Activated CD4-positive, CD25-positive, alpha-beta regulatory T cell treated with anti-CD3 and anti-CD28 coated beads, Interleukin-2, amount 50 U/mL, for 24 hours (primary cell): ENCODE measurements around the gene TEPSIN.

Experiments
- ATAC-seq, 2 donors: fragments of 150-1000 bp; cut with Tn5 transposase; one replicate each; pipeline ENCODE4 v1.10.0; 2021; ENCODE audit warnings: mild to moderate bottlenecking in 1 of 2, moderate library complexity in 1 of 2

Gene TEPSIN

GRCh38 chr17:81219476-81220180 lies 19.2 kb downstream of the TEPSIN start:
- ATAC-seq, result no peak

DNA sequence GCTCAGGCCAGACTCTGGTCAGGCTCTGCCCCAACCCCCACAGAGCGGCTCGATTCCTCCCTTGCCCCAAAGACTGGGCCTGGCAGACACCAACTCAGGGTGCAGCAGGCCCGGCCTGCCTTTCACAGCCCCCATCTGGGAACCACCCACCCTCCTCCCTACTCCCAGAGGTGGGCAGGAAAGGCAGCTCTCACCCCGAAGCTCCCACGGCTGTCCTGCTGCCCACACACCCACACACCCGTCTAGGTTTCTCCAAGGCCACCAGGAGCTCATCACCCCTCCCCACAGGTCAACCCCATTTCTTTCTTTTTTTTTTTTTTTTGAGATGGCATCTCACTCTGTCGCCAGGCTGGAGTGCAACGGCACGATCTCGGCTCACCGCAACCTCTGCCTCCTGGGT lies 19.9 kb downstream of the TEPSIN start:
- no peak for ATAC-seq

GRCh38 chr17:81218459-81218858 lies 20.4 kb downstream of the TEPSIN start:
- ATAC-seq, result no peak

DNA sequence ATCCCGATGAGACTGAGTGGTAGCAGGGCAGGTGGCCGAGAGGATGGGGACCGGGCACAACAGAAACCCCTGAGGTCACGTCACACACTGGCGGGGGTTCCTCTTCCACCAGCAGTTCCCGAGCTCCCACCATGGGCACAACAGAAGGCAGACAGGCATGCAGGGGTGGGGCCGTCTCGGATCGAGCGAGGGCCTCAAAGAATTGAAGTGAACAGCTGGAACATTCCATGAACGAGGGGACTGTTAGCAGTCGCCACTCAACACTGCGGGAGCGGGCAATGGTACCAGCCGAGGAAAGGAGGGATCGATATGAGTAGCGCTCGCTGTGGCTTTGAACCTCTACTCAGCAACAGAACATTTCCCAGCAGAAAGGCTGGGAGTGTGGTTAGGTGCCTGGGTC lies 21.4 kb downstream of the TEPSIN start:
- no peak for ATAC-seq

DNA sequence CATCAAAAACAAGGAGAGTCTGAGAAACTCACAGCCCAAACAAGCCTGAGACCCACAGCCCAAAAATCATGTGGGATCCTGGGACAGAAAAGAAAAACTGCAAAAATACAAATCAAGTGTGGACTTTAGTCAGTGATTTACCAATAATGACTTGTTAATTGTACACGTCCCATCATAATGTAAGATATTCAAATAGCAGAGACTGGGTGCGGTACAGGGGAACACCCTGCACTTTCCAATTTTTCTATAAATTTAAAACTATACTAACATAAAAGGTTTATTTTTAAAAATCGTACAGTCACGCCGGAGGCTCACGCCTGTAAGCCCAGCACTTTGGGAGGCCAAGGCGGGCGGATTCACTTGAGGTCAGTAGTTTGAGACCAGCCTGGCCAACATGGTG lies 24.9 kb downstream of the TEPSIN start:
- no peak for ATAC-seq

- no peak for ATAC-seq
Measured at GRCh38 chr17:81212365-81212764, 26.5 kb downstream of the TEPSIN start.

- ATAC-seq, result no peak
Measured at GRCh38 chr17:81210868-81211267, 28.0 kb downstream of the TEPSIN start.

GRCh38 chr17:81210466-81210865 lies 28.4 kb downstream of the TEPSIN start:
- no peak for ATAC-seq

GRCh38 chr17:81209141-81209540 lies 29.7 kb downstream of the TEPSIN start:
- ATAC-seq, result no peak

DNA sequence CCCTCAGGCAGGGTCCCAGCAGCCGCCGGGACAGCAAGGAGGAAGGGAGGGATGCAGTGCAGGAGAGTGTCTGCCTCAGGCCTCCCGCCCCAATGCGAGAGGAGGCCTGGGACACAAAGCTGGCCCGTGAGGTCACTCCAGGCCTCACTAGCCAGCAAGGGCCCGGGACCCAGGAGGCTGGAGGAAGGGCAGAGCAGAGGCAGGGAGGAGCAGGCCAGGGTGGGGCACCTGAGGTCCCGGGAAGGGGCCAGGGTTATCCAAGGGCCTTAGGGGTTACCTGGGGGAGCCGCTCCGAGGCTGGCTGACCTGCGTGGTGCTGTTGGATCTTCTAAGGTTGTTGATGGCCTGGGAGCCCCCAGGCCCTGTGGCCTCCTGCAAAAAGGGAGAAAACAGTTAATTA lies 30.2 kb downstream of the TEPSIN start:
- ATAC-seq, result no peak

DNA sequence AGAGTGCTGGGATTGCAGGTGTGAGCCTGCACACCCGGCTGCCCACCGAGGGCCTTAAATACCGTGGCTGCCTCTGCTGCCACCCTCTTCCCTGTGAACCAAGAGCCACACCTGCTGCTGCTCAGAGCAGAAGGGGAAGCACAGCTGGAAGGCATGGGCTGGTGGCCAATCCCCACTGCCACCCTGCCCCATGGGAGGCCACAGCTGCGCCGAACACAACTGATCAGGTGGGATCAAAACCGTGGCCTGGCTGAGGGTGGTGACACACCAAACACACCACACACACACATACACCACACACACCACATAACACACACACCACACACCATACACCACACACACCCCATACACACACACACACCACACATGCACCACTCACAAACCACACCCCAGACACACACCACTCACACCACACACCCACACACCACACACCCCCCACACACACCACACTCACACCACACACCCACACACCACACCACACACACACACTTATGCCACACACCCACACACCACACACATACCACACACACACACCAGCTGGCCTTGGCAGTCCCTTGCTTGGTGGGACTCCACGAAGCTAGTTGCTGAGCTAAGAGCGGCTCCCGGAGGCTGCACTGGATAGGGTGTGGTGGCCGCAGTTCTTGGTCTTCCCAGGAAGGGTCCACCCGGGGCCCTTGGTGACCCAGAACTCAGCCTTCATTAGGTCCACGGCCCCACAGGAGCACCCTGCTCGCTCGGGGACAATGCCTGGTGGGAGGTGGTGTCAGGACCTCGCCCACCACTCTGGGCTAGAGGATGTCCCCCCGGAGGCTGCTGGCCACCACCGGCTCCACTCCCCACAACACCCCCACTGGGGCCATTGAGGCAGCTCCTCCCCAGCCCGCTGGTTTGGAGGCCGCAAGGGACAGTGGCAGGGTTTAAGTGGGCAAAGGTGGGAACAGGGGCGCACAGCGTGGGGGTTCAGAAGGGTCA lies 31.0 kb downstream of the TEPSIN start:
- no peak for ATAC-seq

GRCh38 chr17:81206657-81207056 lies 32.2 kb downstream of the TEPSIN start:
- no peak for ATAC-seq

DNA sequence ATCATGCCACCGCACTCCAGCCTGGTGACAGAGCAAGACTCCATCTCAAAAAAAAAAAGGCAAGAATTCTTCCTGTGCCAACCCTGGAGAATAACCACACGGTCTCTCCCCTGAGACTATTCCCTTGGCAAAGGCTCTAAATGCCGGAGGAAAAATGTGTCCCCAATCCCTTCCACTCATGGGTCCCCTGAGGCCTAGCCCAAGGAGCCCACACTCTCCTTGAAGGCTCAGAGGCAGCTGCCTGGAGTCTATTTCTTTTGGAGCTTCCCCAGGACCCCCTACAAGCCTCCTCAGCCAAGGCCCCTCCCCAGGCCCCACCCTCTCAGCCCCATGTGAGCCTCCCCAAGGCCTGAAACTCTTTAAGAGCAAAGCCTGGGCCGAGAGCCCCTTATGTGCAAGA lies 32.7 kb downstream of the TEPSIN start:
- no peak for ATAC-seq

GRCh38 chr17:81204578-81204977 lies 34.3 kb downstream of the TEPSIN start:
- no peak for ATAC-seq

DNA sequence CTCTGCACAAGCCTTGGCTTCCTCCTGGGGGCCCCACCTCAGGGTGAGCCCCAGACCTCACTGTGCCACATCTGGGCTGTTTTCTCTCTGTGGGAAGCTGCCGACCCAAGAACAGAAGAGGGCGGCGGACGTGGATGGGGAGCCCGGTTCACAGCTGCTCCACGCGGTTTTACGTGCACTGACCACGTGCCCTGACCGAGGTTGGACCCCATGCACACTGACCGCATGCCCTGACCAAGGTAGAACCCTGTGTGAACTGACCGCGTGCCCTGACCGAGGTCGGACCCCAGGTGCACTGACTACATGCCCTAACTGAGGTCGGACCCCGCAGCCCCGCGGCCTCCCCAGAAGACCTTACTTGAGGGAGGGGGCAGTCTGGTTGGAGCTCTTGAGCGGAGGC lies 35.7 kb downstream of the TEPSIN start:
- ATAC-seq, result no peak

DNA sequence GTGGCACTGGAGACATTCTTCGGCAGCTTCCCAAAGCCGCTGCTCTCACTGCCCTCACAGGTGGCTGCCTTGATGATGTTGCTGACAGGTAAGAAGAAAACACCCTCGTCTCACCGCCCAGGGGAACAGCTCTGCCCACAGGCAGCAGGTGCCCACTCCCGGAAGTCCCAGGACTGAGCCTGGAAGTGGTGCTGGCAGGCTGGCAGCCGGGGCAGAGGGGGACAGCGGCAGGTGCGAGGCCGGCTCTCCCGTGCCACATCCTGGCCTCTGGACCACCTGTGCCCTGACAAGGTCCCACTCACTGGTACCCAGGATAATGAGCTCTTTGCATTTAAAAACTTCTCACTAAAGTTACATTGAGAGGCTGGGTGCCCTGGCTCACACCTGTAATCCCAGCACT lies 36.5 kb downstream of the TEPSIN start:
- ATAC-seq, result no peak

GRCh38 chr17:81200695-81201580 lies 37.9 kb downstream of the TEPSIN start:
- peak in 1 of 2 donors; percentile 75 for ATAC-seq

- ATAC-seq, result no peak
Measured at GRCh38 chr17:81200201-81200600, 38.7 kb downstream of the TEPSIN start.

DNA sequence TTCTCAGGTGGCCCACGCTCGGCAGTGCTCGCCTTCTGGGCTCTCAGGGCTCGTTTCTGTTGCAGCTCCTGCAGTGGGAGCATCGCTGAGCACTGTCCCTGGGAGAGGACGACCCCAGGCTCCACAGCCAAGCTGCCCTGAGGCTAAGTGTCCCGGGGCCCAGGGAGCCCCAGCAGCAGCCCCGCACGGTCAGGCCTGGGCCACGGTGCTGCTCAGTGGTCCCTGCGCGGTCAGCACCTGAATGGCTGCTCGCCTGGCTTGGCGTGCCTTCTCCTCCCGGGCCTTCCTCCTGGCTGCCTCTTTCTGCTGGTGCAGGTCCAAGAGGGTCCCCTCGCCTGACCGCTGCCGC lies 39.4 kb downstream of the TEPSIN start:
- no peak for ATAC-seq

- ATAC-seq, result no peak
Measured at GRCh38 chr17:81198826-81199481, 39.9 kb downstream of the TEPSIN start.

- no peak for ATAC-seq
Measured at GRCh38 chr17:81197831-81198490, 40.9 kb downstream of the TEPSIN start.

GRCh38 chr17:81197409-81197795 lies 41.5 kb downstream of the TEPSIN start:
- ATAC-seq, result no peak
